H1 (cell line): ENCODE data around the gene ACTR3C. TPM values are rescaled to one million over a fixed set of nuclear protein-coding genes. Genes with fewer than 3 reads are reported as not detected.

Source experiments
- HDAC2 ChIP-seq, 2 experiments: fragments of 300-600 bp in 1 of 2; sonication (generic) in 1 of 2; IDR thresholded peaks; 2 replicates each; pipeline ENCODE4 v1.6.1; 2011 to 2012; ENCODE audit warnings: low read depth in 2 of 2, low read length in 2 of 2, mild to moderate bottlenecking in 2 of 2, moderate library complexity in 2 of 2, borderline replicate concordance in 1 of 2, inconsistent platforms in 1 of 2
- polyA plus RNA-seq, 7 experiments: library from polyadenylated mRNA; depleted of rRNA in 3 of 7; stranded (reverse) in 5 of 7; unstranded in 2 of 7; fragments of >200 nt in 5 of 7; fragments of 200-250 nt in 2 of 7; gene quantifications; 1 replicate in 5 of 7; 2 replicates in 1 of 7; 4 replicates in 1 of 7; pipeline versions ENCODE4 v1.2.1 to v1.2.3, GENCODE V29; 2011 to 2013; ENCODE audit warnings: missing spikeins in 2 of 7, mixed read lengths in 2 of 7
- total RNA-seq: library from RNA; stranded (reverse); fragmentation: NEBNext Ultra II Directional; extraction: Animal tissue kit (Norgen Biotek cat#: 25700); gene quantifications from 2 replicates; pipeline ENCODE4 v1.2.1, GENCODE V29; 2021

The ACTR3C gene
- total and polyA plus RNA-seq, 2 of the 8 experiments (the other 6 are each of a cell fraction or from before 2014, with no cell fraction given), result 1.5 TPM; not detected in 1

DNA sequence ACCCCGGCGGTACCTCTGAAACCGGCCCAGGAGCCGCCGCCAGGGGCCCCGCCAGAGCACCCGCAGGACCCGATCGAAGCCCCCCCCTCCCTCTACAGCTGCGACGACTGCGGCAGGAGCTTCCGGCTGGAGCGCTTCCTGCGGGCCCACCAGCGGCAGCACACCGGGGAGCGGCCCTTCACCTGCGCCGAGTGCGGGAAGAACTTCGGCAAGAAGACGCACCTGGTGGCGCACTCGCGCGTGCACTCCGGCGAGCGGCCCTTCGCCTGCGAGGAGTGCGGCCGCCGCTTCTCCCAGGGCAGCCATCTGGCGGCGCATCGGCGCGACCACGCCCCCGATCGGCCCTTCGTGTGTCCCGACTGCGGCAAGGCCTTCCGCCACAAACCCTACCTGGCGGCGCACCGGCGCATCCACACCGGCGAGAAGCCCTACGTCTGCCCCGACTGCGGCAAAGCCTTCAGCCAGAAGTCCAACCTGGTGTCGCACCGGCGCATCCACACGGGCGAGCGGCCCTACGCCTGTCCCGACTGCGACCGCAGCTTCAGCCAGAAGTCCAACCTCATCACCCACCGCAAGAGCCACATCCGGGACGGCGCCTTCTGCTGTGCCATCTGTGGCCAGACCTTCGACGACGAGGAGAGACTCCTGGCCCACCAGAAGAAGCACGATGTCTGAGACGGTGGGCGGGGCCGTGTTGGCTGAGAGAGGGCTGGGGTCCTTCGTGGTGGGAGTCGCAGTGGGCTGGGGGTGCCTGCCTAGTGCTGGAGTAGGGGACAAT, 49.1 kb upstream of the ACTR3C start (continued):
- TF ChIP-seq HDAC2 (IDR thresholded peaks at IDR 0.05; ENCODE audit: borderline replicate concordance in 1 of 2, low read depth in 2 of 2, low read length in 2 of 2), result no peak
